Embryonic facial prominence (tissue), 1 donor: ENCODE measurements around the gene SULF2.

Experiments
- DNase-seq: peaks from one replicate; pipeline ENCODE4 v3.0.0-alpha.2; 2016; ENCODE audit errors: extremely low spot score

SULF2 gene

GRCh38 chr20:47737923-47738322 lies 47.4 kb downstream of the SULF2 start:
- no peak for DNase-seq

- DNase-seq = no peak
Measured at GRCh38 chr20:47736570-47737152, 48.6 kb downstream of the SULF2 start.

GRCh38 chr20:47735412-47736400 lies 49.6 kb downstream of the SULF2 start:
- no peak for DNase-seq

GRCh38 chr20:47734870-47735269 lies 50.4 kb downstream of the SULF2 start:
- no peak for DNase-seq

- DNase-seq = no peak
Measured at GRCh38 chr20:47733892-47734291, 51.4 kb downstream of the SULF2 start.

GRCh38 chr20:47730744-47731143 lies 54.5 kb downstream of the SULF2 start:
- DNase-seq = no peak

GRCh38 chr20:47729472-47729871 lies 55.8 kb downstream of the SULF2 start:
- no peak for DNase-seq

- no peak for DNase-seq
Measured at GRCh38 chr20:47727909-47728361, 57.3 kb downstream of the SULF2 start.

GRCh38 chr20:47727170-47727880 lies 58.0 kb downstream of the SULF2 start:
- no peak for DNase-seq

GRCh38 chr20:47726632-47727031 lies 58.6 kb downstream of the SULF2 start:
- DNase-seq = no peak

- DNase-seq = peak; percentile 62
Measured at GRCh38 chr20:47725248-47725973, 59.9 kb downstream of the SULF2 start.

GRCh38 chr20:47724910-47725247 lies 60.4 kb downstream of the SULF2 start:
- no peak for DNase-seq

GRCh38 chr20:47724396-47724795 lies 60.9 kb downstream of the SULF2 start:
- DNase-seq = no peak

- DNase-seq = no peak
Measured at GRCh38 chr20:47723322-47723721, 62.0 kb downstream of the SULF2 start.

GRCh38 chr20:47720636-47721427 lies 64.4 kb downstream of the SULF2 start:
- peak; percentile 16 for DNase-seq

GRCh38 chr20:47719625-47720024 lies 65.7 kb downstream of the SULF2 start:
- no peak for DNase-seq

- no peak for DNase-seq
Measured at GRCh38 chr20:47719211-47719610, 66.1 kb downstream of the SULF2 start.

- no peak for DNase-seq
Measured at GRCh38 chr20:47718398-47718797, 66.9 kb downstream of the SULF2 start.

GRCh38 chr20:47717421-47717820 lies 67.9 kb downstream of the SULF2 start:
- no peak for DNase-seq

GRCh38 chr20:47713878-47714450 lies 71.3 kb downstream of the SULF2 start:
- DNase-seq = no peak

- no peak for DNase-seq
Measured at GRCh38 chr20:47713163-47713562, 72.1 kb downstream of the SULF2 start.
